ENCODE results near the gene MYRF.

DNA sequence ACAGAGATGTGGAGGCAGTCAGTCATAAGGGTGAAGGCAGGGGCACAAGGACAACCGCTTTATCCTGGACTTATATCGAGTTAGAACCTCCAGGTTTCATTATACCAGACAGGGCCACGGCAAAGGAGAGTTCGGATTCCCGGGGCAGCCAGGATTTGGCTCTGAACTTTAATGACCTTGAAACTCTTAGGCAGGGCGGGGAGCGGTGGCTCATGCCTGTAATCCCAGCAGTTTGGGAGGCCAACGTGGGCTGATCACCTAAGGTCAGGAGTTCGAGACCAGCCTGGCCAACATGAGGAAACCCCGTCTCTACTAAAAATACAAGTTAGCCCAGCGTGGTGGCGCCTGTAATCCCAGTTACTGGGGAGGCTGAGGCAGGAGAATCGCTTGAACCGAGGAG is 1.1 kb upstream of the MYRF start:
- TF ChIP-seq POLR2AphosphoS5 (IDR thresholded peaks at IDR 0.05; ENCODE audit: low read depth, low read length) (no peak), POLR2A (IDR thresholded peaks at IDR 0.05; ENCODE audit: low read depth, low read length) (no peak)
